K562 (cell line): ENCODE measurements around the gene PPP1R9A. TPM values are rescaled to one million over a fixed set of nuclear protein-coding genes. Genes with fewer than 3 reads are reported as not detected.

Experiments used
- ATAC-seq: fragments of 200-7000 bp; cut with Tn5 transposase; 3 replicates; pipeline ENCODE4 v1.9.1; 2020; ENCODE audit warnings: moderate library complexity
- BruUV-seq: library from RNA; stranded (reverse); fragments of 400-500 nt; replicated peaks from 2 replicates; lab custom pipeline; 2021; lab: Mats Ljungman, UMichigan
- CTCF ChIA-PET: fragments of 300-600 bp; formaldehyde crosslinking; extraction: SDS; loops from one replicate; lab custom pipeline; 2021; ENCODE audit warnings: low intra/inter-chr PET ratio; lab: Yijun Ruan, JAX
- POLR2A ChIA-PET: fragments of 300-600, 350-650 bp; sonication (Branson Sonifier 250); formaldehyde crosslinking; extraction: SDS; loops from one replicate; lab custom pipeline; 2021; ENCODE audit warnings: antibody characterized with exemption, inconsistent platforms; lab: Yijun Ruan, JAX
- DNase-seq, 4 experiments: peaks; one replicate each; pipeline versions ENCODE4 v3.0.0 to v3.0.0-alpha.2; 2011 to 2018; ENCODE audit warnings: low spot score in 3 of 4, mixed read lengths in 3 of 4; ENCODE audit errors: extremely low read depth in 1 of 4
- FAIRE-seq: peaks from 2 replicates; lab custom pipeline; 2011; peaks lifted over from hg19 to GRCh38; lab: Jason Lieb, UNC
- H2AFZ ChIP-seq: 2 replicates; pipeline ENCODE4 v1.6.0; 2011; ENCODE audit warnings: low read depth, low read length, control low read depth, inconsistent platforms
- H3K27ac ChIP-seq: fragments of 200-600 bp; 3 replicates; pipeline ENCODE4 v1.8.0; 2011; ENCODE audit warnings: low read depth, mild to moderate bottlenecking, control low read depth, inconsistent platforms, low read length, moderate library complexity, mixed read lengths; ENCODE audit errors: extremely low read depth
- H3K27me3 ChIP-seq, 2 experiments: fragments of 300-600 bp in 1 of 2; 2 replicates in 1 of 2; 3 replicates in 1 of 2; pipeline versions ENCODE4 v1.6.0 to v1.8.0; 2011; ENCODE audit warnings: inconsistent platforms in 2 of 2, low read length in 2 of 2, mild to moderate bottlenecking in 1 of 2, mixed read lengths in 1 of 2, moderate library complexity in 1 of 2; ENCODE audit not compliant: control insufficient read depth in 2 of 2, insufficient read depth in 2 of 2
- H3K36me3 ChIP-seq: fragments of 300-600 bp; 3 replicates; pipeline ENCODE4 v1.8.0; 2011; ENCODE audit warnings: mild to moderate bottlenecking, low read length, inconsistent platforms; ENCODE audit not compliant: control insufficient read depth, insufficient read depth
- H3K4me1 ChIP-seq, 2 experiments: fragments of 200-600 bp in 1 of 2; replicated peaks in 1 of 2; 2 replicates in 1 of 2; 3 replicates in 1 of 2; pipeline versions ENCODE4 v1.5.1 to v1.8.0; 2011; ENCODE audit warnings: inconsistent platforms in 2 of 2, low read length in 2 of 2, mild to moderate bottlenecking in 1 of 2, mixed read lengths in 1 of 2, moderate library complexity in 1 of 2; ENCODE audit not compliant: control insufficient read depth in 2 of 2, insufficient read depth in 2 of 2
- H3K4me2 ChIP-seq: 2 replicates; pipeline ENCODE4 v1.6.1; 2011; ENCODE audit warnings: low read length, control low read depth, inconsistent platforms, mixed read lengths; ENCODE audit not compliant: insufficient read depth
- H3K4me3 ChIP-seq: fragments of 200-600 bp; sonication (generic), shearing (Covaris generic); 2 replicates; pipeline ENCODE4 v1.5.1; 2016; ENCODE audit warnings: control low read depth, inconsistent platforms
- H3K79me2 ChIP-seq: fragments of 200-600 bp; 3 replicates; pipeline ENCODE4 v1.8.0; 2011; ENCODE audit warnings: low read length, inconsistent platforms; ENCODE audit not compliant: control insufficient read depth, insufficient read depth
- H3K9ac ChIP-seq, 2 experiments: 2 replicates each; pipeline versions ENCODE4 v1.6.0 to v1.6.1; 2011; ENCODE audit warnings: low read depth in 2 of 2, low read length in 2 of 2, control low read depth in 1 of 2, inconsistent platforms in 1 of 2, mild to moderate bottlenecking in 1 of 2, mixed read lengths in 1 of 2; ENCODE audit not compliant: insufficient read depth in 1 of 2
- H3K9me1 ChIP-seq: one replicate; pipeline ENCODE4 v1.6.0; 2011; ENCODE audit warnings: inconsistent platforms, mild to moderate bottlenecking, low read length, moderate library complexity; ENCODE audit not compliant: control insufficient read depth, insufficient read depth
- H3K9me3 ChIP-seq: replicated peaks from 2 replicates; pipeline ENCODE4 v1.5.1; 2011; ENCODE audit warnings: low read depth, low read length, inconsistent platforms; ENCODE audit not compliant: control insufficient read depth, insufficient read depth
- H4K20me1 ChIP-seq: replicated peaks from 2 replicates; pipeline ENCODE4 v1.6.1; 2011; ENCODE audit warnings: low read length, inconsistent platforms, mixed read lengths; ENCODE audit not compliant: control insufficient read depth, insufficient read depth
- CHD4 ChIP-seq: fragments of 200-600 bp; sonication (generic); IDR thresholded peaks from 3 replicates; pipeline ENCODE4 v1.6.1; 2012; ENCODE audit warnings: low read depth, mild to moderate bottlenecking, mixed read lengths, low read length, inconsistent platforms; ENCODE audit not compliant: insufficient read depth, insufficient replicate concordance, poor library complexity, severe bottlenecking
- MTA3 ChIP-seq: fragments of 450-650 bp; formaldehyde crosslinking; IDR thresholded peaks from 2 replicates; pipeline ENCODE4 v1.6.1; 2017; ENCODE audit warnings: mild to moderate bottlenecking, borderline replicate concordance
- PHF20 ChIP-seq: fragments of 450-650 bp; IDR thresholded peaks from 2 replicates; pipeline ENCODE4 v1.6.1; 2018; ENCODE audit not compliant: partially characterized antibody
- WGBS: fragments of 100-300 bp; shearing (Covaris generic); methylation state at CpG from one replicate; pipeline ENCODE4 v1.1.6; 2016; ENCODE audit warnings: low coverage, mixed read lengths; ENCODE audit not compliant: insufficient coverage; ENCODE audit errors: missing lambda C conversion rate; 5-methylcytosine and 5-hydroxymethylcytosine counted together
- in situ Hi-C: fragments of 300-500 bp; cut with MboI; formaldehyde crosslinking; loops from 4 replicates; pipeline ENCODE4 v1.15.0; 2018; ENCODE audit warnings: inconsistent platforms, mixed read lengths
- intact Hi-C: fragments of 100-400 bp; cut with micrococcal nuclease; formaldehyde crosslinking; loops from 2 replicates; pipeline ENCODE4 v1.14.2; 2022
- polyA plus RNA-seq, 8 experiments: library from polyadenylated mRNA; depleted of rRNA in 4 of 8; stranded (reverse) in 5 of 8; unstranded in 3 of 8; fragments of >200 nt; fragmentation: Nextera tagmentation in 2 of 8; fragmentation: Illumina TruSeq in 1 of 8; extraction: Ambion mirVana in 2 of 8; extraction: Trizol in 1 of 8; gene quantifications; 2 replicates each; pipeline versions ENCODE4 v1.2.1 to v1.2.3, GENCODE V29; 2011 to 2014; ENCODE audit warnings: inconsistent platforms in 1 of 8, missing spikeins in 1 of 8
- total RNA-seq, 7 experiments: library from RNA; depleted of rRNA in 6 of 7; stranded (reverse); fragments of >200 nt in 6 of 7; fragmentation: Illumina TruSeq in 2 of 7; extraction: Trizol in 2 of 7; gene quantifications; 2 replicates each; pipeline versions ENCODE4 v1.2.1 to v1.2.3, GENCODE V29; 2011 to 2021; ENCODE audit warnings: low replicate concordance in 1 of 7
- TF ChIP-seq, protein P1 (sequence below): fragments of 450-650 bp; conservative IDR thresholded peaks from 2 replicates; pipeline ENCODE4 v1.6.1; 2016; ENCODE audit warnings: missing genetic modification characterization, low read depth, mild to moderate bottlenecking, missing compliant biosample characterization, moderate library complexity

The PPP1R9A gene
- total and polyA plus RNA-seq, 9 of the 15 experiments (the other 6 are each of a cell fraction or from before 2014, with no cell fraction given) = 0.24 TPM; not detected in 8

DNA sequence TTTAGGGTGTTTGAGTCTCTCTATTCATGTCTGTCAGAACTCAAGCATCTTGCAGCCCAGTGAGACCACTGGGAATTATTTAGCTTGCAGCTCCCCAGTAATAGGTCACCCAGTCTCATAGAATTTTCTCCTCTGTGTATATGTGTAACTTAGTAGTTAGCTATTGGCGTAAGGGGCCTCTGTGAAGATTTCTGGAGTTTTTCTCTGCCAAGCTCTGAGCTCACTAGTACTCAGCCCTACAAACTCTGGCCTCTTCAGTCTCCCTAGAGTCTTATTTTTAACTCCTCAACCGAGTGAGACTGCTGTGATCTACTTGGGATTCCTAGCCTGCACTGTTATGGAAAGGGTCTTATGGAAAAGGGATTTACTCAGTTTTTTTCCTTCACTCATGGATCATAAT is 90.2 kb downstream of the PPP1R9A start:
- no TSS peak for BruUV-seq
- TF ChIP-seq CHD4 (no peak), MTA3 (no peak), PHF20 (no peak)
- TF ChIP-seq, protein P1, sequence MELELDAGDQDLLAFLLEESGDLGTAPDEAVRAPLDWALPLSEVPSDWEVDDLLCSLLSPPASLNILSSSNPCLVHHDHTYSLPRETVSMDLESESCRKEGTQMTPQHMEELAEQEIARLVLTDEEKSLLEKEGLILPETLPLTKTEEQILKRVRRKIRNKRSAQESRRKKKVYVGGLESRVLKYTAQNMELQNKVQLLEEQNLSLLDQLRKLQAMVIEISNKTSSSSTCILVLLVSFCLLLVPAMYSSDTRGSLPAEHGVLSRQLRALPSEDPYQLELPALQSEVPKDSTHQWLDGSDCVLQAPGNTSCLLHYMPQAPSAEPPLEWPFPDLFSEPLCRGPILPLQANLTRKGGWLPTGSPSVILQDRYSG (tag) = no peak
- intact Hi-C loops (no loop called here), in situ Hi-C loops (no loop called here)
- 0% methylated on average over 2 of the region's 2 CpGs for WGBS
- ChIA-PET CTCF (no interaction called here), POLR2A (no interaction called here)
- FAIRE-seq (no peak), ATAC-seq (no peak), DNase-seq (no peak)
- Histone ChIP-seq H3K9me1 (no peaks in the 10 kb centered on the region), H3K9ac (no peak overlapping the region), H3K36me3 (no peaks in the 10 kb centered on the region), H3K4me3 (no peak overlapping the region), H4K20me1 (no peaks in the 10 kb centered on the region), H3K9me3 (no peaks in the 10 kb centered on the region), H3K27me3 (no peaks in the 10 kb centered on the region), H3K4me1 (no peaks in the 10 kb centered on the region), H3K27ac (no peak overlapping the region), H3K4me2 (no peak overlapping the region), H2AFZ (no peak overlapping the region), H3K79me2 (no peaks in the 10 kb centered on the region)
